HG03139 (cell line): ENCODE measurements around the gene SEPTIN2.
"Not testable (repeated sequence)": the region's sequence is repeated elsewhere in the genome, so short reads cannot be mapped to it uniquely, and the experiment has no call there.

ENCODE experiments used
- ATAC-seq: cut with Tn5 transposase; IDR thresholded peaks from one replicate; pipeline ENCODE4 v1.9.1; 2021; ENCODE audit not compliant: unreplicated experiment

SEPTIN2 gene

GRCh38 chr2:241379481-241380480 is 64.1 kb downstream of the SEPTIN2 start:
- no peak for ATAC-seq

GRCh38 chr2:241381872-241382271 is 66.1 kb downstream of the SEPTIN2 start:
- no peak for ATAC-seq

GRCh38 chr2:241385450-241385849 is 69.7 kb downstream of the SEPTIN2 start:
- not testable (repeated sequence) for ATAC-seq

GRCh38 chr2:241386519-241386918 is 70.8 kb downstream of the SEPTIN2 start:
- ATAC-seq: no peak

GRCh38 chr2:241389697-241390096 is 74.0 kb downstream of the SEPTIN2 start:
- ATAC-seq: no peak

GRCh38 chr2:241390301-241391206 is 74.8 kb downstream of the SEPTIN2 start:
- ATAC-seq: no peak

GRCh38 chr2:241391892-241392665 is 76.4 kb downstream of the SEPTIN2 start:
- no peak for ATAC-seq

- ATAC-seq: not testable (repeated sequence)
Observed at GRCh38 chr2:241392753-241393152, 77.0 kb downstream of the SEPTIN2 start.

- ATAC-seq: no peak
Observed at GRCh38 chr2:241393524-241394196, 77.9 kb downstream of the SEPTIN2 start.

GRCh38 chr2:241396809-241397208 is 81.1 kb downstream of the SEPTIN2 start:
- ATAC-seq: not testable (repeated sequence)

GRCh38 chr2:241399941-241400922 is 84.5 kb downstream of the SEPTIN2 start:
- no peak for ATAC-seq
